OCI-LY1 (cell line): Measurements from ENCODE around the gene CDH6.

Source experiments
- H2AFZ ChIP-seq: fragments of 200-600 bp; sonication (generic), shearing (Covaris generic); 2 replicates; pipeline ENCODE4 v1.6.0; 2014; ENCODE audit warnings: antibody characterized with exemption, mild to moderate bottlenecking, low read length
- H3F3A ChIP-seq: fragments of 200-600 bp; sonication (generic), shearing (Covaris generic); 2 replicates; pipeline ENCODE4 v1.6.0; 2014; ENCODE audit warnings: mild to moderate bottlenecking, antibody characterized with exemption, low read length, moderate library complexity; ENCODE audit not compliant: insufficient read depth
- H3K27ac ChIP-seq: fragments of 200-600 bp; sonication (generic); 2 replicates; pipeline ENCODE4 v1.5.1; 2014; ENCODE audit warnings: low read length, mixed run types, mild to moderate bottlenecking, low read depth; ENCODE audit not compliant: poor library complexity, severe bottlenecking
- H3K27me3 ChIP-seq: fragments of 200-600 bp; sonication (generic); 2 replicates; pipeline ENCODE4 v1.6.0; 2014; ENCODE audit warnings: antibody characterized with exemption, mild to moderate bottlenecking, low read length, moderate library complexity; ENCODE audit not compliant: insufficient read depth
- H3K36me3 ChIP-seq: fragments of 200-600 bp; sonication (generic); 2 replicates; pipeline ENCODE4 v1.6.1; 2014; ENCODE audit warnings: mild to moderate bottlenecking, antibody characterized with exemption, low read length, moderate library complexity, mixed read lengths; ENCODE audit not compliant: insufficient read depth
- H3K4me1 ChIP-seq: fragments of 200-600 bp; sonication (generic); 2 replicates; pipeline ENCODE4 v1.5.1; 2014; ENCODE audit warnings: mild to moderate bottlenecking, low read length, moderate library complexity; ENCODE audit not compliant: insufficient read depth, severe bottlenecking
- H3K4me2 ChIP-seq: fragments of 200-600 bp; sonication (generic), shearing (Covaris generic); 2 replicates; pipeline ENCODE4 v1.6.1; 2014; ENCODE audit warnings: low read length
- H3K4me3 ChIP-seq: fragments of 200-600 bp; sonication (generic); 2 replicates; pipeline ENCODE4 v1.5.1; 2014; ENCODE audit warnings: low read length, low read depth, mild to moderate bottlenecking, mixed read lengths; ENCODE audit not compliant: poor library complexity, severe bottlenecking
- H3K79me2 ChIP-seq: fragments of 200-600 bp; shearing (Covaris generic); 2 replicates; pipeline ENCODE4 v1.6.1; 2016; ENCODE audit warnings: mixed run types, low read length, mixed read lengths; ENCODE audit not compliant: insufficient read depth
- H3K9ac ChIP-seq: fragments of 200-600 bp; sonication (generic), shearing (Covaris generic); 2 replicates; pipeline ENCODE4 v1.6.1; 2014; ENCODE audit warnings: mild to moderate bottlenecking, low read length, mixed read lengths
- H3K9me2 ChIP-seq: fragments of 200-600 bp; sonication (generic), shearing (Covaris generic); 2 replicates; pipeline ENCODE4 v1.6.1; 2014; ENCODE audit warnings: low read depth, mild to moderate bottlenecking, low read length, mixed read lengths
- H3K9me3 ChIP-seq: fragments of 200-600 bp; shearing (Covaris generic); 2 replicates; pipeline ENCODE4 v1.6.1; 2014; ENCODE audit warnings: low read length, mixed read lengths
- H4K20me1 ChIP-seq: fragments of 200-600 bp; sonication (generic), shearing (Covaris generic); 2 replicates; pipeline ENCODE4 v1.6.0; 2016; ENCODE audit warnings: mild to moderate bottlenecking, low read length; ENCODE audit not compliant: insufficient read depth
- EZH2 ChIP-seq: fragments of 200-600 bp; sonication (generic), shearing (Covaris generic); IDR thresholded peaks from 2 replicates; pipeline ENCODE4 v1.8.0; 2017; ENCODE audit warnings: borderline replicate concordance, mixed run types, mild to moderate bottlenecking, antibody characterized with exemption, low read length, moderate library complexity, mixed read lengths
- TF ChIP-seq, protein P1 (sequence below): fragments of 200-600 bp; sonication (generic), shearing (Covaris generic); IDR thresholded peaks from 2 replicates; pipeline ENCODE4 v1.5.1; 2017; ENCODE audit warnings: mild to moderate bottlenecking, antibody characterized with exemption, low read length, moderate library complexity, mixed read lengths

Gene CDH6

DNA sequence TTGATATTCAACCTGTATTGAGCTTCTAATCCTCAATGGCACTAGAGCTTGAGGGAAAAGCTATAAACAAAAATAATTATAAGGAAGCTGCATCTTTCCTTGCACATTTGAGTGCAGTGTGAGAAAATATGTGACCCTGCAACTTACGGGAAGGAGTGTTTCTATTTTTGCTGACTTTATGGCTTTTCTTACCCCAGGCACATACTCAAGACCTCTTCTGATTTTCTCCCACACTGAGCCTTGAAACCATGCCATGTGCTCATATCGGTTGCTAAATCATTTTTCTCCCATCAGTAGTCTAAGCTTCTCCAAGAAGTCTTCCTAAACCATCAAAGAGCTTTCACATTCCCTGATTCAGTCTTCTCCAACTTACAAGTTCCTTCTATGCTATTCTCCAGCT, 91.5 kb downstream of the CDH6 start:
- no peaks in the 10 kb centered on the region for H4K20me1 ChIP-seq
- no peak overlapping the region for H3K9ac ChIP-seq
- no peaks in the 10 kb centered on the region for H3K9me3 ChIP-seq
- no peaks in the 10 kb centered on the region for H3F3A ChIP-seq
- no peak overlapping the region for H3K4me3 ChIP-seq
- TF ChIP-seq, protein P1, sequence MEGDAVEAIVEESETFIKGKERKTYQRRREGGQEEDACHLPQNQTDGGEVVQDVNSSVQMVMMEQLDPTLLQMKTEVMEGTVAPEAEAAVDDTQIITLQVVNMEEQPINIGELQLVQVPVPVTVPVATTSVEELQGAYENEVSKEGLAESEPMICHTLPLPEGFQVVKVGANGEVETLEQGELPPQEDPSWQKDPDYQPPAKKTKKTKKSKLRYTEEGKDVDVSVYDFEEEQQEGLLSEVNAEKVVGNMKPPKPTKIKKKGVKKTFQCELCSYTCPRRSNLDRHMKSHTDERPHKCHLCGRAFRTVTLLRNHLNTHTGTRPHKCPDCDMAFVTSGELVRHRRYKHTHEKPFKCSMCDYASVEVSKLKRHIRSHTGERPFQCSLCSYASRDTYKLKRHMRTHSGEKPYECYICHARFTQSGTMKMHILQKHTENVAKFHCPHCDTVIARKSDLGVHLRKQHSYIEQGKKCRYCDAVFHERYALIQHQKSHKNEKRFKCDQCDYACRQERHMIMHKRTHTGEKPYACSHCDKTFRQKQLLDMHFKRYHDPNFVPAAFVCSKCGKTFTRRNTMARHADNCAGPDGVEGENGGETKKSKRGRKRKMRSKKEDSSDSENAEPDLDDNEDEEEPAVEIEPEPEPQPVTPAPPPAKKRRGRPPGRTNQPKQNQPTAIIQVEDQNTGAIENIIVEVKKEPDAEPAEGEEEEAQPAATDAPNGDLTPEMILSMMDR, result no peak
- TF ChIP-seq EZH2, result no peak
- no peaks in the 10 kb centered on the region for H3K27me3 ChIP-seq
- no peaks in the 10 kb centered on the region for H3K4me1 ChIP-seq
- H2AFZ ChIP-seq, result no peak overlapping the region
- no peaks in the 10 kb centered on the region for H3K79me2 ChIP-seq
- H3K27ac ChIP-seq, result no peak overlapping the region
- no peaks in the 10 kb centered on the region for H3K36me3 ChIP-seq
- no peak overlapping the region for H3K4me2 ChIP-seq
- H3K9me2 ChIP-seq, result no peaks in the 10 kb centered on the region

- Histone ChIP-seq H3K4me1 (no peaks in the 10 kb centered on the region), H3K79me2 (no peaks in the 10 kb centered on the region), H4K20me1 (no peaks in the 10 kb centered on the region), H3K9ac (no peak overlapping the region), H3K9me3 (no peaks in the 10 kb centered on the region), H3F3A (no peaks in the 10 kb centered on the region), H3K9me2 (no peaks in the 10 kb centered on the region), H3K27me3 (no peaks in the 10 kb centered on the region), H3K36me3 (no peaks in the 10 kb centered on the region), H3K27ac (no peak overlapping the region), H3K4me3 (no peak overlapping the region), H2AFZ (no peak overlapping the region), H3K4me2 (no peak overlapping the region)
- TF ChIP-seq, protein P1, result no peak
- TF ChIP-seq EZH2, result no peak
These were observed 94.5 kb downstream of the CDH6 start for GRCh38 chr5:31287985-31288384.

GRCh38 chr5:31289429-31289828, 95.9 kb downstream of the CDH6 start:
- Histone ChIP-seq H3K4me1 (no peaks in the 10 kb centered on the region), H4K20me1 (no peaks in the 10 kb centered on the region), H3F3A (no peaks in the 10 kb centered on the region), H3K79me2 (no peaks in the 10 kb centered on the region), H3K4me2 (no peak overlapping the region), H3K9me2 (no peaks in the 10 kb centered on the region), H3K9ac (no peak overlapping the region), H3K27ac (no peak overlapping the region), H3K9me3 (no peaks in the 10 kb centered on the region), H3K27me3 (no peaks in the 10 kb centered on the region), H2AFZ (no peak overlapping the region), H3K36me3 (no peaks in the 10 kb centered on the region), H3K4me3 (no peak overlapping the region)
- no peak for TF ChIP-seq EZH2

- TF ChIP-seq, protein P1, result peak; percentile 10; the same call in 1 of the 2 replicates
- TF ChIP-seq EZH2, result no peak
- Histone ChIP-seq H3K4me3 (no peak overlapping the region), H2AFZ (no peak overlapping the region), H3K4me1 (no peaks in the 10 kb centered on the region), H3K27me3 (no peaks in the 10 kb centered on the region), H3K9me2 (no peaks in the 10 kb centered on the region), H3K4me2 (no peak overlapping the region), H3K27ac (no peak overlapping the region), H3K9me3 (no peaks in the 10 kb centered on the region), H3F3A (no peaks in the 10 kb centered on the region), H3K79me2 (no peaks in the 10 kb centered on the region), H3K9ac (no peak overlapping the region), H4K20me1 (no peaks in the 10 kb centered on the region), H3K36me3 (no peaks in the 10 kb centered on the region)
These were observed 97.9 kb downstream of the CDH6 start for GRCh38 chr5:31291323-31291854.
